SK-N-MC (cell line): ENCODE data around the gene EGFL7.

Experiments
- EZH2 ChIP-seq: fragments of 200-600 bp; sonication (generic); IDR thresholded peaks from one replicate; pipeline ENCODE4 v1.6.1; 2017; ENCODE audit warnings: antibody characterized with exemption
- FOXP2 ChIP-seq: optimal IDR thresholded peaks from 2 replicates; pipeline ENCODE3; 2011; ENCODE audit warnings: mild to moderate bottlenecking, moderate library complexity; ENCODE audit not compliant: insufficient read depth; ENCODE audit errors: extremely low read length, control extremely low read depth
- POLR2AphosphoS5 ChIP-seq: IDR thresholded peaks from 2 replicates; pipeline ENCODE4 v1.6.1; 2012; ENCODE audit warnings: mild to moderate bottlenecking, low read depth, low read length, borderline replicate concordance

- TF ChIP-seq POLR2AphosphoS5 (0 out of 2 replicates have a peak, but pooled peaks have one; percentile 41), EZH2 (no peak), FOXP2 (no peak)
Measured at GRCh38 chr9:136671646-136672430, 9.1 kb downstream of the EGFL7 start.
